H1 (cell line): ENCODE data around the gene TMEM120B. TPM values are rescaled to one million over a fixed set of nuclear protein-coding genes. Genes with fewer than 3 reads are reported as not detected.
A peak's percentile ranks its signal among the peaks of the same experiment; 100 is the strongest.

Experiments used
- CTCF ChIA-PET: fragments of 300-600 bp; sonication (Branson Sonifier 250); formaldehyde crosslinking; loops from one replicate; lab custom pipeline; 2021; ENCODE audit not compliant: partially characterized antibody; lab: Charles Lee
- POLR2A ChIA-PET: fragments of 300-600 bp; sonication (Branson Sonifier 250); formaldehyde crosslinking; loops from one replicate; lab custom pipeline; 2021; ENCODE audit warnings: inconsistent platforms; ENCODE audit not compliant: partially characterized antibody; lab: Charles Lee
- DNase-seq, 2 experiments: peaks; one replicate each; pipeline versions ENCODE4 v3.0.0 to v3.0.0-alpha.2; 2010 to 2022; ENCODE audit warnings: low spot score in 2 of 2, low read depth in 1 of 2, mixed read lengths in 1 of 2
- FAIRE-seq: peaks from 2 replicates; lab custom pipeline; 2011; peaks lifted over from hg19 to GRCh38; lab: Jason Lieb, UNC
- H2AFZ ChIP-seq: 2 replicates; pipeline ENCODE4 v1.8.1; 2012; ENCODE audit warnings: low read length, inconsistent platforms
- H2AK5ac ChIP-seq: 2 replicates; pipeline ENCODE4 v1.6.1; 2013; ENCODE audit warnings: low read depth, low read length
- H2BK120ac ChIP-seq: replicated peaks from 2 replicates; pipeline ENCODE3; 2013; ENCODE audit warnings: low read depth, low read length, inconsistent platforms
- H2BK12ac ChIP-seq: 2 replicates; pipeline ENCODE4 v1.6.1; 2013; ENCODE audit warnings: low read depth, low read length
- H2BK15ac ChIP-seq: 2 replicates; pipeline ENCODE4 v1.6.1; 2013; ENCODE audit warnings: low read length
- H2BK20ac ChIP-seq: 2 replicates; pipeline ENCODE4 v1.6.1; 2013; ENCODE audit warnings: low read length
- H2BK5ac ChIP-seq: 2 replicates; pipeline ENCODE4 v1.6.1; 2013; ENCODE audit warnings: low read depth, low read length
- H3K14ac ChIP-seq: 2 replicates; pipeline ENCODE4 v1.6.1; 2013; ENCODE audit warnings: inconsistent platforms; ENCODE audit not compliant: insufficient read length
- H3K18ac ChIP-seq: 2 replicates; pipeline ENCODE4 v1.6.1; 2013; ENCODE audit warnings: low read length; ENCODE audit errors: extremely low read depth
- H3K23ac ChIP-seq: 2 replicates; pipeline ENCODE4 v1.6.1; 2013; ENCODE audit warnings: inconsistent platforms; ENCODE audit not compliant: insufficient read length
- H3K23me2 ChIP-seq: 2 replicates; pipeline ENCODE4 v1.6.1; 2013; ENCODE audit warnings: low read depth, low read length
- H3K27ac ChIP-seq: 2 replicates; pipeline ENCODE4 v1.6.1; 2011; ENCODE audit warnings: low read depth, low read length, inconsistent platforms
- H3K27me3 ChIP-seq, 4 experiments: replicated peaks in 1 of 4; 1 replicate in 1 of 4; 2 replicates in 3 of 4; pipeline versions ENCODE4 v1.6.1 to v1.8.1; 2011 to 2013; ENCODE audit warnings: low read length in 3 of 4, mild to moderate bottlenecking in 3 of 4, inconsistent platforms in 2 of 4, mixed read lengths in 2 of 4, moderate library complexity in 1 of 4; ENCODE audit not compliant: control insufficient read depth in 3 of 4, insufficient read depth in 3 of 4; ENCODE audit errors: extremely low read depth in 1 of 4
- H3K36me3 ChIP-seq, 4 experiments: 2 replicates each; pipeline versions ENCODE4 v1.6.1 to v1.8.1; 2011 to 2013; ENCODE audit warnings: mild to moderate bottlenecking in 4 of 4, low read length in 3 of 4, moderate library complexity in 2 of 4, control low read depth in 1 of 4, inconsistent platforms in 1 of 4; ENCODE audit not compliant: insufficient read depth in 4 of 4, control insufficient read depth in 2 of 4
- H3K4ac ChIP-seq: replicated peaks from 2 replicates; pipeline ENCODE3; 2013; ENCODE audit warnings: low read length, low read depth, mixed read lengths, inconsistent platforms; ENCODE audit not compliant: insufficient read length
- H3K4me1 ChIP-seq, 4 experiments: replicated peaks in 1 of 4; 1 replicate in 1 of 4; 2 replicates in 3 of 4; pipeline versions ENCODE4 v1.6.1 to v1.8.1; 2011 to 2013; ENCODE audit warnings: low read length in 3 of 4, inconsistent platforms in 2 of 4, mixed read lengths in 1 of 4; ENCODE audit not compliant: insufficient read depth in 4 of 4, control insufficient read depth in 3 of 4
- H3K4me2 ChIP-seq, 2 experiments: 2 replicates each; pipeline versions ENCODE4 v1.6.1 to v1.8.1; 2011 to 2013; ENCODE audit warnings: low read depth in 2 of 2, low read length in 2 of 2, control low read depth in 1 of 2, inconsistent platforms in 1 of 2, mild to moderate bottlenecking in 1 of 2; ENCODE audit not compliant: insufficient read depth in 1 of 2
- H3K4me3 ChIP-seq, 4 experiments: fragments of 200-600, 300-600 bp in 1 of 4; sonication (generic), shearing (Covaris generic), sonication (Bioruptor Twin) in 1 of 4; 2 replicates each; pipeline versions ENCODE4 v1.5.1 to v1.8.1; 2011 to 2016; ENCODE audit warnings: low read length in 4 of 4, low read depth in 3 of 4, control low read depth in 2 of 4, inconsistent platforms in 2 of 4, mild to moderate bottlenecking in 2 of 4, mixed read lengths in 1 of 4, moderate library complexity in 1 of 4; ENCODE audit not compliant: insufficient read depth in 2 of 4; ENCODE audit errors: extremely low read depth in 1 of 4
- H3K56ac ChIP-seq: replicated peaks from 2 replicates; pipeline ENCODE3; 2013; ENCODE audit warnings: low read depth, mild to moderate bottlenecking, mixed read lengths, low read length, inconsistent platforms; ENCODE audit not compliant: insufficient read length
- H3K79me1 ChIP-seq: 2 replicates; pipeline ENCODE4 v1.6.1; 2013; ENCODE audit warnings: low read depth, low read length, control low read depth
- H3K79me2 ChIP-seq, 2 experiments: 2 replicates each; pipeline versions ENCODE4 v1.6.1 to v1.8.1; 2012 to 2013; ENCODE audit warnings: low read length in 2 of 2, mild to moderate bottlenecking in 2 of 2, inconsistent platforms in 1 of 2; ENCODE audit not compliant: insufficient read depth in 2 of 2, control insufficient read depth in 1 of 2
- H3K9ac ChIP-seq, 4 experiments: replicated peaks in 1 of 4; 1 replicate in 1 of 4; 2 replicates in 3 of 4; pipeline versions ENCODE4 v1.6.1 to v1.8.1; 2011 to 2013; ENCODE audit warnings: low read depth in 3 of 4, low read length in 3 of 4, control low read depth in 2 of 4, mild to moderate bottlenecking in 2 of 4, moderate library complexity in 2 of 4, inconsistent platforms in 1 of 4; ENCODE audit errors: extremely low read depth in 1 of 4
- H3K9me3 ChIP-seq, 2 experiments: 2 replicates each; pipeline versions ENCODE4 v1.6.1 to v1.8.1; 2012 to 2013; ENCODE audit warnings: mild to moderate bottlenecking in 2 of 2, moderate library complexity in 2 of 2, control low read depth in 1 of 2, inconsistent platforms in 1 of 2, low read depth in 1 of 2, low read length in 1 of 2, mixed read lengths in 1 of 2; ENCODE audit not compliant: insufficient read depth in 2 of 2
- H4K20me1 ChIP-seq, 2 experiments: replicated peaks in 1 of 2; 2 replicates each; pipeline versions ENCODE3 to v1.8.1; 2011 to 2013; ENCODE audit warnings: inconsistent platforms in 2 of 2, low read length in 2 of 2, mild to moderate bottlenecking in 1 of 2; ENCODE audit not compliant: insufficient read depth in 2 of 2, control insufficient read depth in 1 of 2
- H4K5ac ChIP-seq: 2 replicates; pipeline ENCODE4 v1.6.1; 2013; ENCODE audit warnings: low read length, low read depth, mixed read lengths, inconsistent platforms; ENCODE audit not compliant: insufficient read length
- H4K8ac ChIP-seq: 2 replicates; pipeline ENCODE4 v1.8.0; 2013; ENCODE audit warnings: mild to moderate bottlenecking, moderate library complexity, low read length, inconsistent platforms; ENCODE audit not compliant: insufficient read depth; ENCODE audit errors: extremely low read depth
- H4K91ac ChIP-seq: replicated peaks from 2 replicates; pipeline ENCODE3; 2013; ENCODE audit warnings: low read length, mixed read lengths, inconsistent platforms; ENCODE audit not compliant: insufficient read length
- CEBPB ChIP-seq: IDR thresholded peaks from 2 replicates; pipeline ENCODE4 v1.6.1; 2012; ENCODE audit warnings: low read depth, low read length
- CTCF ChIP-seq, 3 experiments: IDR thresholded peaks; 1 replicate in 2 of 3; 2 replicates in 1 of 3; pipeline versions ENCODE4 v1.5.1 to v1.6.1; 2011; ENCODE audit warnings: low read length in 3 of 3, mild to moderate bottlenecking in 3 of 3, inconsistent platforms in 2 of 3, low read depth in 1 of 3, moderate library complexity in 1 of 3; ENCODE audit not compliant: insufficient read depth in 1 of 3; ENCODE audit errors: control extremely low read depth in 1 of 3
- HDAC6 ChIP-seq: IDR thresholded peaks from one replicate; pipeline ENCODE4 v1.7.1; 2012; ENCODE audit warnings: low read depth, mild to moderate bottlenecking, inconsistent platforms, low read length, moderate library complexity
- MAX ChIP-seq: IDR thresholded peaks from 2 replicates; pipeline ENCODE4 v1.6.1; 2012; ENCODE audit warnings: inconsistent platforms
- POLR2AphosphoS5 ChIP-seq: IDR thresholded peaks from 2 replicates; pipeline ENCODE4 v1.6.1; 2011; ENCODE audit warnings: low read depth, low read length
- RFX5 ChIP-seq: IDR thresholded peaks from 2 replicates; pipeline ENCODE4 v1.6.1; 2011; ENCODE audit warnings: low read depth, low read length, improper control_type of control experiment, borderline replicate concordance
- SRF ChIP-seq: IDR thresholded peaks from 2 replicates; pipeline ENCODE4 v1.6.1; 2011; ENCODE audit warnings: mild to moderate bottlenecking, low read depth, low read length, moderate library complexity
- TAF1 ChIP-seq: IDR thresholded peaks from 2 replicates; pipeline ENCODE4 v1.6.1; 2011; ENCODE audit warnings: mild to moderate bottlenecking, low read depth, low read length
- TBP ChIP-seq: IDR thresholded peaks from 2 replicates; pipeline ENCODE4 v1.6.1; 2011; ENCODE audit warnings: low read depth, low read length, improper control_type of control experiment
- TEAD4 ChIP-seq: IDR thresholded peaks from 2 replicates; pipeline ENCODE4 v1.6.1; 2012; ENCODE audit warnings: low read depth, low read length, inconsistent platforms, mixed read lengths
- WGBS, 2 experiments: shearing (Covaris generic) in 1 of 2; methylation state at CpG; one replicate each; pipeline versions ENCODE4 v1.1.6 to v1.1.7; 2013 to 2015; ENCODE audit warnings: low lambda C conversion rate in 2 of 2, mixed read lengths in 2 of 2, inconsistent platforms in 1 of 2, low coverage in 1 of 2, missing lambda C conversion rate in 1 of 2; ENCODE audit not compliant: insufficient replicate concordance in 2 of 2, insufficient coverage in 1 of 2, insufficient read length in 1 of 2; ENCODE audit errors: extremely low coverage in 1 of 2, missing lambda C conversion rate in 1 of 2; 5-methylcytosine and 5-hydroxymethylcytosine counted together
- polyA plus RNA-seq, 7 experiments: library from polyadenylated mRNA; depleted of rRNA in 3 of 7; stranded (reverse) in 5 of 7; unstranded in 2 of 7; fragments of >200 nt in 5 of 7; fragments of 200-250 nt in 2 of 7; gene quantifications; 1 replicate in 5 of 7; 2 replicates in 1 of 7; 4 replicates in 1 of 7; pipeline versions ENCODE4 v1.2.1 to v1.2.3, GENCODE V29; 2011 to 2013; ENCODE audit warnings: missing spikeins in 2 of 7, mixed read lengths in 2 of 7
- total RNA-seq: library from RNA; stranded (reverse); fragmentation: NEBNext Ultra II Directional; extraction: Animal tissue kit (Norgen Biotek cat#: 25700); gene quantifications from 2 replicates; pipeline ENCODE4 v1.2.1, GENCODE V29; 2021

The TMEM120B gene
- total and polyA plus RNA-seq, 2 of the 8 experiments (the other 6 are each of a cell fraction or from before 2014, with no cell fraction given): 22.0 to 29.1 TPM

GRCh38 chr12:121774968-121775474 lies 62.5 kb downstream of the TMEM120B start:
- peak overlapping the region; percentile 45; the same call in 1 of the 2 replicates for H3K27ac ChIP-seq
- 0 out of 2 replicates have a peak, but pooled peaks have one; percentile 26 for TF ChIP-seq TBP
- 0 out of 2 replicates have a peak, but pooled peaks have one; percentile 17 for TF ChIP-seq TAF1
- no peak for TF ChIP-seq POLR2AphosphoS5
- peak; percentile 74 for TF ChIP-seq MAX
- no peak for TF ChIP-seq CEBPB
- no peak for TF ChIP-seq SRF
- TF ChIP-seq HDAC6: no peak
- TF ChIP-seq TEAD4: peak; percentile 97
- no peak for TF ChIP-seq CTCF (IDR thresholded peaks at IDR 0.05; ENCODE audit: control extremely low read depth in 1 of 3, insufficient read depth in 1 of 3, low read depth in 1 of 3, low read length in 3 of 3)
- no peak for TF ChIP-seq RFX5

More at GRCh38 chr12:121774968-121775474, 62.5 kb downstream of the TMEM120B start:
- peak overlapping the region; percentile 36 for H4K5ac ChIP-seq
- no peak overlapping the region for H3K14ac ChIP-seq
- H2BK15ac ChIP-seq: no peak overlapping the region
- peak overlapping the region; percentile 7; the same call in 1 of the 2 replicates for H2BK20ac ChIP-seq
- no peak for DNase-seq
- H3K56ac ChIP-seq: peak overlapping the region; percentile 3
- POLR2A ChIA-PET: interaction anchor here (0.7 to 34.9 kb wide), 6 partner anchors 25 to 114 kb away, joined by 3 to 958 read pairs (median 4); partner anchors contain the start of genes PSMD9, RHOF, SETD1B and TMEM120B
- FAIRE-seq: no peak
- peak overlapping the region; percentile 71 for H3K4ac ChIP-seq
- CTCF ChIA-PET: interaction anchor here (0.6 to 18.5 kb wide), 17 partner anchors 13 to 1227 kb away, joined by 3 to 335 read pairs (median 5); partner anchors contain the start of genes MORN3, RHOF and TMEM120B
- no peak overlapping the region for H2AFZ ChIP-seq
- peak overlapping the region; percentile 90 for H4K91ac ChIP-seq
- H3K9me3 ChIP-seq: no peaks in the 10 kb centered on the region
- H3K4me1 ChIP-seq: peaks cover 0 to 18% (median 14%) of the 10 kb centered on the region in 4 experiments; a peak in 6 of 7 replicates
- peak overlapping the region; percentile 76 for H2BK5ac ChIP-seq
- no peak overlapping the region; a peak in 2 of 7 replicates for H3K9ac ChIP-seq
- 0 out of 2 replicates have a peak overlapping the region, but pooled peaks have one; percentile 68 for H2BK12ac ChIP-seq
- no peaks in the 10 kb centered on the region for H3K79me2 ChIP-seq
- H3K23ac ChIP-seq: no peak overlapping the region
- no peak overlapping the region for H2AK5ac ChIP-seq
- 0 out of 2 replicates have a peak overlapping the region, but pooled peaks have one; percentile 69 for H4K8ac ChIP-seq
- H3K27me3 ChIP-seq: no peaks in the 10 kb centered on the region
- peak overlapping the region; percentile 83 for H3K18ac ChIP-seq
- H3K79me1 ChIP-seq: no peaks in the 10 kb centered on the region
- H2BK120ac ChIP-seq: no peak overlapping the region
- H3K23me2 ChIP-seq: no peaks in the 10 kb centered on the region
- H3K4me2 ChIP-seq: peak overlapping the region; percentile 7 to 26; a peak in 3 of 4 replicates
- peaks cover 0 to 4% of the 10 kb centered on the region in 2 experiments for H4K20me1 ChIP-seq
- no peak overlapping the region for H3K4me3 ChIP-seq
- WGBS, 2 experiments: 54% methylated on average over 7 of the region's 14 CpGs; no CpG with 5 or more reads in 1 of the 2 experiments
- H3K36me3 ChIP-seq: no peaks in the 10 kb centered on the region; a peak in 3 of 8 replicates
